OCI-LY7 (cell line): Measurements from ENCODE around the gene MMP21. TPM values are rescaled to one million over a fixed set of nuclear protein-coding genes. Genes with fewer than 3 reads are reported as not detected.

ENCODE experiments used
- BruUV-seq: library from RNA; stranded (reverse); fragments of 400-500 nt; replicated peaks from 2 replicates; lab custom pipeline; 2021; lab: Mats Ljungman, UMichigan
- CTCF ChIA-PET: fragments of 300-600 bp; sonication (Branson Sonifier 250); formaldehyde crosslinking; loops from one replicate; lab custom pipeline; 2022; ENCODE audit warnings: antibody characterized with exemption; ENCODE audit not compliant: unreplicated experiment; lab: Charles Lee
- POLR2A ChIA-PET: fragments of 300-600 bp; sonication (Branson Sonifier 250); formaldehyde crosslinking; loops from one replicate; lab custom pipeline; 2022; ENCODE audit warnings: antibody characterized with exemption; lab: Charles Lee
- DNase-seq: peaks from one replicate; pipeline ENCODE4 v3.0.0-alpha.2; 2015; ENCODE audit warnings: low spot score
- H2AFZ ChIP-seq: fragments of 200-600 bp; sonication (generic), shearing (Covaris generic); 2 replicates; pipeline ENCODE4 v1.6.1; 2014; ENCODE audit warnings: mild to moderate bottlenecking, antibody characterized with exemption, low read length, moderate library complexity
- H3K27ac ChIP-seq: fragments of 200-600 bp; sonication (generic); 2 replicates; pipeline ENCODE4 v1.5.1; 2014; ENCODE audit warnings: mixed run types, low read depth, mild to moderate bottlenecking, moderate library complexity, low read length, inconsistent platforms; ENCODE audit not compliant: poor library complexity, severe bottlenecking
- H3K36me3 ChIP-seq: fragments of 200-600 bp; sonication (generic); 2 replicates; pipeline ENCODE4 v1.6.1; 2014; ENCODE audit warnings: mild to moderate bottlenecking, antibody characterized with exemption, low read length, moderate library complexity, mixed read lengths; ENCODE audit not compliant: insufficient read depth
- H3K4me1 ChIP-seq: fragments of 200-600 bp; sonication (generic); 2 replicates; pipeline ENCODE4 v1.5.1; 2014; ENCODE audit warnings: mild to moderate bottlenecking, low read length; ENCODE audit not compliant: insufficient read depth, poor library complexity, severe bottlenecking
- H3K4me2 ChIP-seq: fragments of 200-600 bp; sonication (generic); 2 replicates; pipeline ENCODE4 v1.6.1; 2014; ENCODE audit warnings: mild to moderate bottlenecking, low read length
- H3K4me3 ChIP-seq: fragments of 200-600 bp; sonication (generic); 2 replicates; pipeline ENCODE4 v1.5.1; 2014; ENCODE audit warnings: mild to moderate bottlenecking, low read depth, low read length; ENCODE audit not compliant: poor library complexity, severe bottlenecking
- H3K79me2 ChIP-seq: fragments of 200-600 bp; sonication (generic); 2 replicates; pipeline ENCODE4 v1.6.1; 2016; ENCODE audit warnings: low read depth, mild to moderate bottlenecking, low read length, moderate library complexity, mixed read lengths; ENCODE audit not compliant: insufficient read depth
- H3K9me2 ChIP-seq: fragments of 200-600 bp; sonication (generic); 2 replicates; pipeline ENCODE4 v1.6.1; 2016; ENCODE audit warnings: mild to moderate bottlenecking, low read length, mixed read lengths; ENCODE audit not compliant: insufficient read depth
- H3K9me3 ChIP-seq: fragments of 200-600 bp; sonication (generic); 2 replicates; pipeline ENCODE4 v1.6.1; 2014; ENCODE audit warnings: mild to moderate bottlenecking, mixed run types, low read length, mixed read lengths
- H4K20me1 ChIP-seq: fragments of 200-600 bp; sonication (generic); 2 replicates; pipeline ENCODE4 v1.6.1; 2014; ENCODE audit warnings: mild to moderate bottlenecking, antibody characterized with exemption, low read length, moderate library complexity, mixed read lengths; ENCODE audit not compliant: insufficient read depth
- EZH2phosphoT487 ChIP-seq: fragments of 200-600 bp; sonication (generic); IDR thresholded peaks from 2 replicates; pipeline ENCODE4 v1.6.1; 2018; ENCODE audit warnings: low read depth, borderline replicate concordance, mild to moderate bottlenecking, mixed run types, antibody characterized with exemption, low read length, moderate library complexity, mixed read lengths
- intact Hi-C: fragments of 100-400 bp; cut with micrococcal nuclease; formaldehyde crosslinking; loops from one replicate; pipeline ENCODE4 v1.10.0; 2022; ENCODE audit not compliant: unreplicated experiment
- total RNA-seq, 2 experiments: library from RNA; depleted of rRNA in 1 of 2; stranded (reverse); fragments of >200 nt in 1 of 2; shearing (Covaris generic) in 1 of 2; gene quantifications; 2 replicates each; pipeline ENCODE4 v1.2.3, GENCODE V29; 2014 to 2022
- TF ChIP-seq, protein P1 (sequence below): fragments of 200-600 bp; sonication (generic); conservative IDR thresholded peaks from 2 replicates; pipeline ENCODE4 v1.5.1; 2014; ENCODE audit warnings: mild to moderate bottlenecking, antibody characterized with exemption, low read length, moderate library complexity, mixed read lengths

MMP21 gene
- total RNA-seq, 2 experiments from 2014 or later = not detected

- H3K4me3 ChIP-seq = no peak overlapping the region
- peaks cover 48% of the 10 kb centered on the region for H4K20me1 ChIP-seq
- H2AFZ ChIP-seq = no peak overlapping the region
- CTCF ChIA-PET = no interaction called here
- H3K9me3 ChIP-seq = no peaks in the 10 kb centered on the region
- no peaks in the 10 kb centered on the region for H3K4me1 ChIP-seq
- no peaks in the 10 kb centered on the region for H3K9me2 ChIP-seq
- no peak overlapping the region for H3K27ac ChIP-seq
- peaks cover 99% of the 10 kb centered on the region for H3K36me3 ChIP-seq
- no peak for DNase-seq
- no peak overlapping the region for H3K4me2 ChIP-seq
- intact Hi-C loops = no loop called here
- POLR2A ChIA-PET = interaction anchor here (0.7 kb wide), 1 partner anchor 343 kb away, joined by 3 read pairs; no protein-coding TSS in a partner anchor
- H3K79me2 ChIP-seq = peaks cover 32% of the 10 kb centered on the region; the same call in 1 of the 2 replicates
- no TSS peak for BruUV-seq
- no peak for TF ChIP-seq EZH2phosphoT487
- TF ChIP-seq, protein P1, sequence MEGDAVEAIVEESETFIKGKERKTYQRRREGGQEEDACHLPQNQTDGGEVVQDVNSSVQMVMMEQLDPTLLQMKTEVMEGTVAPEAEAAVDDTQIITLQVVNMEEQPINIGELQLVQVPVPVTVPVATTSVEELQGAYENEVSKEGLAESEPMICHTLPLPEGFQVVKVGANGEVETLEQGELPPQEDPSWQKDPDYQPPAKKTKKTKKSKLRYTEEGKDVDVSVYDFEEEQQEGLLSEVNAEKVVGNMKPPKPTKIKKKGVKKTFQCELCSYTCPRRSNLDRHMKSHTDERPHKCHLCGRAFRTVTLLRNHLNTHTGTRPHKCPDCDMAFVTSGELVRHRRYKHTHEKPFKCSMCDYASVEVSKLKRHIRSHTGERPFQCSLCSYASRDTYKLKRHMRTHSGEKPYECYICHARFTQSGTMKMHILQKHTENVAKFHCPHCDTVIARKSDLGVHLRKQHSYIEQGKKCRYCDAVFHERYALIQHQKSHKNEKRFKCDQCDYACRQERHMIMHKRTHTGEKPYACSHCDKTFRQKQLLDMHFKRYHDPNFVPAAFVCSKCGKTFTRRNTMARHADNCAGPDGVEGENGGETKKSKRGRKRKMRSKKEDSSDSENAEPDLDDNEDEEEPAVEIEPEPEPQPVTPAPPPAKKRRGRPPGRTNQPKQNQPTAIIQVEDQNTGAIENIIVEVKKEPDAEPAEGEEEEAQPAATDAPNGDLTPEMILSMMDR = no peak
These were observed 37.4 kb downstream of the MMP21 start for GRCh38 chr10:125738206-125738605.

DNA sequence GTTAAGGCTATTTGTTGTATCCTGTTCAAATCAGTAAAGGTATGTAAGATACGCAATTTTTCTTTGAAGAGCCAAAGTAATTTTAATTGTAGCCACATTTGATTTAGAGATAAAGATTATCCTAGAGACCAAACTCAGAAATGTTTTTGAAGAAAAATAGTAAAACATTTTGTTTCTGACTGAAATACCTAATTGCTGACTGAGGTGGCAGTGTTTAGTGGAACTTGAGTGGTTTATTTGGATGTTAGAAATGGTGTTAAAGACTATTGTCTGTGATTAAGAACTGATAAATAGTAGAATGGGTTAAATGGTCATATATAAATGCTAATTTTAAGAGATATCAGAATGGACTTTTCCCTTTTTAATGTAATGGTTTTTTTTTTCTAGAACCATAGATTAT lies 40.8 kb downstream of the MMP21 start:
- TSS peak; percentile 0 for BruUV-seq
- ChIA-PET POLR2A (no interaction called here), CTCF (no interaction called here)
- intact Hi-C loops = no loop called here
- no peak for DNase-seq
- H3K9me2 ChIP-seq = no peaks in the 10 kb centered on the region
- no peaks in the 10 kb centered on the region for H3K9me3 ChIP-seq
- peaks cover 54% of the 10 kb centered on the region; the same call in 1 of the 2 replicates for H3K79me2 ChIP-seq
- H3K36me3 ChIP-seq = peaks cover 100% of the 10 kb centered on the region
- no peak for TF ChIP-seq EZH2phosphoT487
- TF ChIP-seq, protein P1 = peak; percentile 56
- no peak overlapping the region for H3K4me2 ChIP-seq
- H3K4me1 ChIP-seq = no peaks in the 10 kb centered on the region
- H3K27ac ChIP-seq = no peak overlapping the region
- H2AFZ ChIP-seq = no peak overlapping the region
- no peak overlapping the region for H3K4me3 ChIP-seq
- H4K20me1 ChIP-seq = peaks cover 53% of the 10 kb centered on the region

- no peak for DNase-seq
- Histone ChIP-seq H3K4me3 (no peak overlapping the region), H2AFZ (no peak overlapping the region), H3K9me3 (no peaks in the 10 kb centered on the region), H3K9me2 (no peaks in the 10 kb centered on the region), H4K20me1 (peaks cover 49% of the 10 kb centered on the region), H3K36me3 (peaks cover 100% of the 10 kb centered on the region), H3K4me2 (no peak overlapping the region), H3K79me2 (peaks cover 58% of the 10 kb centered on the region; the same call in 1 of the 2 replicates), H3K27ac (no peak overlapping the region), H3K4me1 (no peaks in the 10 kb centered on the region)
- TF ChIP-seq EZH2phosphoT487 = no peak
- TF ChIP-seq, protein P1 = no peak
- ChIA-PET CTCF (no interaction called here), POLR2A (interaction anchor here (0.8 kb wide), 1 partner anchor 12 kb away, joined by 4 read pairs; no protein-coding TSS in a partner anchor)
- no TSS peak for BruUV-seq
- intact Hi-C loops = no loop called here
These were observed 41.5 kb downstream of the MMP21 start for GRCh38 chr10:125734148-125734547.
